H9 (cell line): ENCODE measurements around the gene NAT16. TPM values are rescaled to one million over a fixed set of nuclear protein-coding genes. Genes with fewer than 3 reads are reported as not detected.

Source experiments
- DNase-seq: peaks from one replicate; pipeline ENCODE4 v3.0.0-alpha.2; 2017
- H2AFZ ChIP-seq: one replicate; pipeline ENCODE4 v1.6.1; 2013; ENCODE audit warnings: mild to moderate bottlenecking, low read length, control low read depth, moderate library complexity
- H2AK5ac ChIP-seq: 2 replicates; pipeline ENCODE4 v1.6.1; 2013; ENCODE audit warnings: low read length, control low read depth, mixed read lengths; ENCODE audit not compliant: insufficient read length
- H2BK120ac ChIP-seq: one replicate; pipeline ENCODE4 v1.6.1; 2013; ENCODE audit warnings: low read depth, mild to moderate bottlenecking, low read length, control low read depth, inconsistent platforms; ENCODE audit not compliant: poor library complexity, severe bottlenecking
- H2BK12ac ChIP-seq: 2 replicates; pipeline ENCODE4 v1.6.1; 2013; ENCODE audit warnings: low read length, control low read depth, mixed read lengths, low read depth; ENCODE audit not compliant: insufficient read length
- H2BK15ac ChIP-seq: 2 replicates; pipeline ENCODE4 v1.6.1; 2013; ENCODE audit warnings: low read depth, low read length, control low read depth
- H2BK20ac ChIP-seq: one replicate; pipeline ENCODE4 v1.6.1; 2013; ENCODE audit warnings: low read depth, mild to moderate bottlenecking, low read length, control low read depth, inconsistent platforms; ENCODE audit not compliant: poor library complexity, severe bottlenecking
- H2BK5ac ChIP-seq: 2 replicates; pipeline ENCODE4 v1.6.1; 2013; ENCODE audit warnings: low read length, control low read depth, mixed read lengths; ENCODE audit not compliant: insufficient read length
- H3K14ac ChIP-seq: 2 replicates; pipeline ENCODE4 v1.6.1; 2013; ENCODE audit warnings: low read length, control low read depth; ENCODE audit not compliant: insufficient read depth
- H3K18ac ChIP-seq: 2 replicates; pipeline ENCODE4 v1.6.1; 2013; ENCODE audit warnings: low read depth, mild to moderate bottlenecking, mixed read lengths, low read length, control low read depth; ENCODE audit not compliant: insufficient read length
- H3K23ac ChIP-seq: 2 replicates; pipeline ENCODE4 v1.6.1; 2013; ENCODE audit warnings: low read length, control low read depth, mixed read lengths, low read depth; ENCODE audit not compliant: insufficient read length
- H3K23me2 ChIP-seq: 2 replicates; pipeline ENCODE4 v1.6.1; 2013; ENCODE audit warnings: low read depth, mild to moderate bottlenecking, mixed read lengths, low read length, control low read depth; ENCODE audit not compliant: insufficient read length, poor library complexity, severe bottlenecking
- H3K27ac ChIP-seq: 2 replicates; pipeline ENCODE4 v1.5.1; 2013; ENCODE audit warnings: low read length, control low read depth, mixed read lengths, low read depth; ENCODE audit not compliant: insufficient read length
- H3K27me3 ChIP-seq: 2 replicates; pipeline ENCODE4 v1.6.1; 2013; ENCODE audit warnings: low read length, control low read depth, inconsistent platforms; ENCODE audit not compliant: insufficient read depth
- H3K4ac ChIP-seq: 2 replicates; pipeline ENCODE4 v1.6.1; 2013; ENCODE audit warnings: low read depth, mild to moderate bottlenecking, control low read depth, inconsistent platforms, low read length, moderate library complexity
- H3K4me1 ChIP-seq: 2 replicates; pipeline ENCODE4 v1.6.1; 2013; ENCODE audit warnings: low read length, control low read depth, inconsistent platforms; ENCODE audit not compliant: insufficient read depth
- H3K4me2 ChIP-seq: 2 replicates; pipeline ENCODE4 v1.6.1; 2013; ENCODE audit warnings: low read length, control low read depth, mixed read lengths; ENCODE audit not compliant: insufficient read length, insufficient read depth
- H3K56ac ChIP-seq: 2 replicates; pipeline ENCODE4 v1.6.1; 2013; ENCODE audit warnings: low read depth, mild to moderate bottlenecking, mixed read lengths, low read length, control low read depth; ENCODE audit not compliant: insufficient read length
- H3K79me1 ChIP-seq: 2 replicates; pipeline ENCODE4 v1.6.1; 2013; ENCODE audit warnings: low read depth, mild to moderate bottlenecking, moderate library complexity, low read length, control low read depth, inconsistent platforms; ENCODE audit not compliant: insufficient read depth, poor library complexity, severe bottlenecking
- H3K79me2 ChIP-seq: 2 replicates; pipeline ENCODE4 v1.6.1; 2013; ENCODE audit warnings: low read length, control low read depth, inconsistent platforms; ENCODE audit not compliant: insufficient read depth
- H3K9ac ChIP-seq: 2 replicates; pipeline ENCODE4 v1.6.1; 2013; ENCODE audit warnings: low read length, control low read depth, mixed read lengths; ENCODE audit not compliant: insufficient read length; ENCODE audit errors: extremely low read depth
- H3K9me3 ChIP-seq: one replicate; pipeline ENCODE4 v1.6.1; 2013; ENCODE audit warnings: low read depth, low read length, inconsistent platforms; ENCODE audit not compliant: control insufficient read depth
- H3T11ph ChIP-seq: one replicate; pipeline ENCODE4 v1.6.1; 2013; ENCODE audit warnings: mild to moderate bottlenecking, low read length, control low read depth, inconsistent platforms
- H4K20me1 ChIP-seq: one replicate; pipeline ENCODE4 v1.6.1; 2013; ENCODE audit not compliant: control insufficient read depth, insufficient read length, insufficient read depth
- H4K5ac ChIP-seq: 2 replicates; pipeline ENCODE4 v1.6.1; 2013; ENCODE audit warnings: low read depth, mild to moderate bottlenecking, mixed read lengths, low read length, control low read depth; ENCODE audit not compliant: insufficient read length
- H4K8ac ChIP-seq: replicated peaks from 2 replicates; pipeline ENCODE4 v1.6.1; 2013; ENCODE audit warnings: low read length, control low read depth, mixed read lengths, low read depth; ENCODE audit not compliant: insufficient read length
- H4K91ac ChIP-seq: 2 replicates; pipeline ENCODE4 v1.6.1; 2013; ENCODE audit warnings: low read depth, mild to moderate bottlenecking, moderate library complexity, mixed read lengths, low read length, control low read depth; ENCODE audit not compliant: insufficient read length
- H3K27ac Mint-ChIP-seq, 3 experiments: 2 replicates in 2 of 3; 3 replicates in 1 of 3; pipeline ENCODE4 v1.8.0; 2020 to 2021; ENCODE audit warnings: mixed read lengths in 3 of 3, mild to moderate bottlenecking in 1 of 3, moderate library complexity in 1 of 3
- H3K27me3 Mint-ChIP-seq: 2 replicates; pipeline ENCODE4 v1.8.0; 2021; ENCODE audit warnings: low read depth, mild to moderate bottlenecking, moderate library complexity, mixed read lengths
- H3K36me3 Mint-ChIP-seq, 3 experiments: 2 replicates in 2 of 3; 3 replicates in 1 of 3; pipeline ENCODE4 v1.8.0; 2020 to 2021; ENCODE audit warnings: low read depth in 3 of 3, mixed read lengths in 3 of 3; ENCODE audit not compliant: insufficient read depth in 1 of 3
- H3K4me1 Mint-ChIP-seq, 2 experiments: 2 replicates each; pipeline ENCODE4 v1.8.0; 2020; ENCODE audit warnings: mixed read lengths in 2 of 2
- H3K4me3 Mint-ChIP-seq, 2 experiments: 2 replicates in 1 of 2; 3 replicates in 1 of 2; pipeline ENCODE4 v1.8.0; 2020 to 2021; ENCODE audit warnings: mild to moderate bottlenecking in 2 of 2, mixed read lengths in 2 of 2, moderate library complexity in 1 of 2
- H3K9me3 Mint-ChIP-seq, 2 experiments: 2 replicates in 1 of 2; 3 replicates in 1 of 2; pipeline ENCODE4 v1.8.0; 2020; ENCODE audit warnings: mild to moderate bottlenecking in 2 of 2, mixed read lengths in 2 of 2, moderate library complexity in 1 of 2
- WGBS: extraction: QIAGEN DNeasy Blood & Tissue Kit; methylation state at CpG from one replicate; pipeline ENCODE4 v1.1.7; 2013; ENCODE audit warnings: missing lambda C conversion rate, low lambda C conversion rate, mixed read lengths; ENCODE audit not compliant: insufficient read length; ENCODE audit errors: extremely low coverage; 5-methylcytosine and 5-hydroxymethylcytosine counted together
- total RNA-seq: library from RNA; stranded (reverse); gene quantifications from 2 replicates; pipeline ENCODE4 v1.2.1, GENCODE V29; 2021
- TF ChIP-seq, protein P1 (sequence below): fragments of 200-600 bp; sonication (generic); conservative IDR thresholded peaks from 3 replicates; pipeline ENCODE4 v1.8.0; 2021; ENCODE audit warnings: antibody characterized with exemption, mild to moderate bottlenecking

Gene NAT16
- total RNA-seq, 1 experiment from 2014 or later: 0.50 TPM

DNA sequence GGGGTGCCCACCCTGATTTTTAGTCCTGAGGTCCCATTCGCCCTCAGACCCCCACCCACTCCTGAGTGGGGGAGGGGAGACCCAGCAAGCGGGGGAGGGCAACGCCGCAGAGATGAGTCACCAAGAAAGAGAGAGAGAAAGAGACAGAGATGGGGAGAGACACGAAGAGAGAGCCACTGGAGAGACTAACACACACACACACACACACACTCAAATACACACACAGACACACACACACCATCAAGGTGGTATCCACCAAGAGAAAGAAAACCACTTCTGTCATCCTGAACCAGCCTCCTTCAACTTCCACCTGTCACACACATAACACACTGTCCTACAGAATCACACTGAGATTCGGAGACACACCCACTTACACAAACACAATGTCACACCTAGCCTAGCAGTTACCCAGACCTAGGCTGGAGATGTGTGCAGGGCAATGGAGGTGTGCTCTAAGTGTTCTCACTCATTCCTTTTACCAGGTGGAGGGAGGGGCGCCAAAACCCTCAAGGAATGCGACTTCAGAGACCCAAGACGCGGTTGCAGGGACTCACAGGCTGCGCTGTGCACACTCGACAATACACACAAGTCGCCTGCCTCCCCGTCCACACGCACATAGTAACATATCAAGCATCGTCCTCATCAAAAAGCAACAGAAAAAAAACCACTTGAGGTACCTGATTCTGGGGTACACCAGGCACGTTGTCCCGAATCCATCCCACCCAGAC is 10.8 kb downstream of the NAT16 start:
- peak overlapping the region; percentile 63 for H3K4me2 ChIP-seq
- no peaks in the 10 kb centered on the region for H3K9me3 ChIP-seq
- no peak overlapping the region for H4K8ac ChIP-seq
- no peak overlapping the region for H4K91ac ChIP-seq
- peaks cover 49% of the 10 kb centered on the region for H3K27me3 ChIP-seq
- no peak overlapping the region for H2AFZ ChIP-seq
- peaks cover 95% of the 10 kb centered on the region for H3K27me3 Mint-ChIP-seq
- no peaks in the 10 kb centered on the region for H4K20me1 ChIP-seq
- H4K5ac ChIP-seq: no peak overlapping the region
- H3K56ac ChIP-seq: no peak overlapping the region
- H3K9ac ChIP-seq: no peak overlapping the region
- H3K27ac Mint-ChIP-seq: no peak overlapping the region
- H3K4me1 Mint-ChIP-seq: peaks cover 66 to 80% of the 10 kb centered on the region in 2 experiments
- no peaks in the 10 kb centered on the region for H3K79me2 ChIP-seq
- no peaks in the 10 kb centered on the region for H3K36me3 Mint-ChIP-seq
- no peak overlapping the region for H3K4ac ChIP-seq
- H3T11ph ChIP-seq: no peak overlapping the region
- peak overlapping the region; percentile 79 to 87 for H3K4me3 Mint-ChIP-seq
- no peak overlapping the region for H3K27ac ChIP-seq
- H3K23me2 ChIP-seq: peaks cover 58% of the 10 kb centered on the region
- TF ChIP-seq, protein P1, sequence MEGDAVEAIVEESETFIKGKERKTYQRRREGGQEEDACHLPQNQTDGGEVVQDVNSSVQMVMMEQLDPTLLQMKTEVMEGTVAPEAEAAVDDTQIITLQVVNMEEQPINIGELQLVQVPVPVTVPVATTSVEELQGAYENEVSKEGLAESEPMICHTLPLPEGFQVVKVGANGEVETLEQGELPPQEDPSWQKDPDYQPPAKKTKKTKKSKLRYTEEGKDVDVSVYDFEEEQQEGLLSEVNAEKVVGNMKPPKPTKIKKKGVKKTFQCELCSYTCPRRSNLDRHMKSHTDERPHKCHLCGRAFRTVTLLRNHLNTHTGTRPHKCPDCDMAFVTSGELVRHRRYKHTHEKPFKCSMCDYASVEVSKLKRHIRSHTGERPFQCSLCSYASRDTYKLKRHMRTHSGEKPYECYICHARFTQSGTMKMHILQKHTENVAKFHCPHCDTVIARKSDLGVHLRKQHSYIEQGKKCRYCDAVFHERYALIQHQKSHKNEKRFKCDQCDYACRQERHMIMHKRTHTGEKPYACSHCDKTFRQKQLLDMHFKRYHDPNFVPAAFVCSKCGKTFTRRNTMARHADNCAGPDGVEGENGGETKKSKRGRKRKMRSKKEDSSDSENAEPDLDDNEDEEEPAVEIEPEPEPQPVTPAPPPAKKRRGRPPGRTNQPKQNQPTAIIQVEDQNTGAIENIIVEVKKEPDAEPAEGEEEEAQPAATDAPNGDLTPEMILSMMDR: no peak
- H2BK20ac ChIP-seq: no peak overlapping the region
- H2BK120ac ChIP-seq: no peak overlapping the region
- no peak overlapping the region for H2BK15ac ChIP-seq
- peak; percentile 33 for DNase-seq
- H2BK5ac ChIP-seq: no peak overlapping the region
- H3K23ac ChIP-seq: no peak overlapping the region
- no peaks in the 10 kb centered on the region; a peak in 1 of 5 replicates for H3K9me3 Mint-ChIP-seq
- H3K79me1 ChIP-seq: no peaks in the 10 kb centered on the region
- peak overlapping the region; percentile 22 for H3K18ac ChIP-seq
- no peak overlapping the region for H2BK12ac ChIP-seq
- WGBS: no CpG with 5 or more reads among the region's 18 CpGs
- H3K14ac ChIP-seq: no peak overlapping the region
- peaks cover 16% of the 10 kb centered on the region; the same call in 1 of the 2 replicates for H3K4me1 ChIP-seq
- no peak overlapping the region for H2AK5ac ChIP-seq
